GM18526 (cell line): ENCODE data around the gene SUN2.

Experiments
- POLR2A ChIP-seq: IDR thresholded peaks from 3 replicates; pipeline ENCODE4 v1.6.1; 2011; ENCODE audit not compliant: insufficient read length; ENCODE audit errors: extremely low read depth

The SUN2 gene

GRCh38 chr22:38705235-38706100, 50.3 kb downstream of the SUN2 start, which contains the start of gene GTPBP1:
TSS of gene GTPBP1 (plus strand) at chr22:38705944. CDS start at chr22:38705956, 12 bp downstream.
- TF ChIP-seq POLR2A: peak; percentile 95

DNA sequence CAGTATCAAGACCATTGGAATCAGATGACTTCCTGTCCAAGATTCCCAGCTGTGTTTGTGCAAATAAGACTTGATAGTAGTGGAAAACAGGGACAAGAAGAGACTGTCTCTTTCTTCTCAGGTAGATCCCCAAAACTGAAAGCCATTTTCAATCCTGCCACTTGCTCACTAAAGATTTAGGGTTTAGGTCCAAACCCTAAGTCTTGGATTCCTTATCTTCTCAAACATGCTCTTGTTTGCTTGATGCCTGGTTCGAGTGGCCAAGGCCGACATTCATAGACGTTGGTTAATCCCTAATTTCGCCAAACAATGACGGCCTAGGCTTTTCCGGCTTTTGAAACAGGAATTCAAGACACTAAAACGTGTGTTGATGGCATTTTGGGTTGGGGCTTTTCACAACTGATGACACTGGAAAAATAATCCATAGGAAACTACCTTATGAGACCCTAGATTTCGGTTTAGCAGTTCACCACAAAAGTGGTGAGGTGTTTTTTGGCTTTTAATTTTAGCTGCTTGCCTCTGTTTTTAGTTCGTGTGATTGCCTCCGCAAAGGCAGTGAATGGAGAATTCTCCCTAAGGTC, 51.1 kb downstream of the SUN2 start:
- TF ChIP-seq POLR2A: no peak

GRCh38 chr22:38700789-38701628, 54.8 kb downstream of the SUN2 start, which contains the start of gene JOSD1:
TSS of gene JOSD1 (minus strand) at chr22:38700943. CDS start at chr22:38699987, 956 bp downstream.
- TF ChIP-seq POLR2A: peak; percentile 71

- TF ChIP-seq POLR2A: no peak
These were observed 55.5 kb downstream of the SUN2 start for GRCh38 chr22:38700270-38700788.

GRCh38 chr22:38699784-38700183, 56.0 kb downstream of the SUN2 start:
- no peak for TF ChIP-seq POLR2A

- no peak for TF ChIP-seq POLR2A
These were observed 56.7 kb downstream of the SUN2 start for GRCh38 chr22:38699143-38699542.

DNA sequence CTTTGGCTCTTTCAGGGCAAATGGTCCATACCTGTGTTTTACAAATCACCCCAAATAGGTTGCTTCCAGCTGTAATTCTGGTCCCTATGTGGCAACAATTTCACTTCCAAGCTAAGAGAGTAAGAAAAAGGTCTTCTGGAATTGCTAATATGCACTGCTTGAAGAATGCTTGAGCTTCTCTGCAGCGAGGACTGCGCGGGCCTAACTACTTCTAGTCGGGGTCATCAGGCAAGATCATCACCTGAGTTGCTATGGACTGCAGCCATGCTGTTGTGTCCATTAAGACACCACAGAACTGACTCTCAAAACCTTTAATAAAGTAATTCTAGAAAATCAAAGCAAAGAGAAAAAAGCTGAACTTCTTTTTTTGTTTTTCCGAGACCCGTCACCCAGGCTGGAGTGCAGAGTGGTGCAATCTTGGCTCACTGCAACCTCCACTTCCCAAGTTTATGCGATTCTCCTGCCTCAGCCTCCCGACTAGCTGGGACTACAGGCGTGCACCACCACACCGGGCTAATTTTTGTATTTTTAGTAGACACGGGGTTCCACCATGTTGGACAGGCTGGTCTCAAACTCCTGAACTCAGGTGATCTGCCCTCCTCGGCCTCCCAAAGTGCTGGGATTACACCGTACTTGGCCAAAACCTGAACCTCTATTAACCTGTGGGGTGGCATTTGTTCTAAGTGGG, 57.2 kb downstream of the SUN2 start:
- no peak for TF ChIP-seq POLR2A

DNA sequence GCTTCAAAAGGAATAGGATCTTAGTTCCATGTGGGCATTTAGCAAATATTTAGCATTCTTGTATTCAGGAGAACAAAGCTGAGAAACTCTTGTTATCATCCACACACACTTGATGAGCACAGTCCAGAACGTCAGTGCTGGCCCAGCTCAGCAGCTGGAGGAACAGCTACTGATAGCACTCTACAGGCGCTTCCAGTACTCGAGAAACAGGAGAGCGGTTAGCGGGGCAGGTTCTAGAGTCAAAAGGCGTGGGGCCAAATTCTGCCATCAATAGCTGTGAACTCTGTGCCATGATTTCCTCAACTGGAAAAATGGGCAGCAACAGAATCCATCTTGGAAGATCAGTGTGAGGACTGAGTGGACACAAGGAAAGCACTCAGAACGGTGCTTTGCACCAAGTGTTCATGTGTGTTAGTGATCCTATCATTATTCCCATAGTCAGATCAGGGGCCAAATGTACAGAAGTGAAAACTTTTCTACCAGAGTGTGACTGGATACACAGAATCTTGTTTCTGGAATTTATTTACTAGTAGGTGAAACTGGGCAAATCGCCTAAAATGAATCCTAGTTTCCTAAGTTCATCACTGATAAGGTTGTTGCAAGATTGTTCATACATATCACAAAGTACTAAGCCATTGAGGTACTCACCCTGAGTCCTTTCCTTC, 58.2 kb downstream of the SUN2 start:
- no peak for TF ChIP-seq POLR2A

DNA sequence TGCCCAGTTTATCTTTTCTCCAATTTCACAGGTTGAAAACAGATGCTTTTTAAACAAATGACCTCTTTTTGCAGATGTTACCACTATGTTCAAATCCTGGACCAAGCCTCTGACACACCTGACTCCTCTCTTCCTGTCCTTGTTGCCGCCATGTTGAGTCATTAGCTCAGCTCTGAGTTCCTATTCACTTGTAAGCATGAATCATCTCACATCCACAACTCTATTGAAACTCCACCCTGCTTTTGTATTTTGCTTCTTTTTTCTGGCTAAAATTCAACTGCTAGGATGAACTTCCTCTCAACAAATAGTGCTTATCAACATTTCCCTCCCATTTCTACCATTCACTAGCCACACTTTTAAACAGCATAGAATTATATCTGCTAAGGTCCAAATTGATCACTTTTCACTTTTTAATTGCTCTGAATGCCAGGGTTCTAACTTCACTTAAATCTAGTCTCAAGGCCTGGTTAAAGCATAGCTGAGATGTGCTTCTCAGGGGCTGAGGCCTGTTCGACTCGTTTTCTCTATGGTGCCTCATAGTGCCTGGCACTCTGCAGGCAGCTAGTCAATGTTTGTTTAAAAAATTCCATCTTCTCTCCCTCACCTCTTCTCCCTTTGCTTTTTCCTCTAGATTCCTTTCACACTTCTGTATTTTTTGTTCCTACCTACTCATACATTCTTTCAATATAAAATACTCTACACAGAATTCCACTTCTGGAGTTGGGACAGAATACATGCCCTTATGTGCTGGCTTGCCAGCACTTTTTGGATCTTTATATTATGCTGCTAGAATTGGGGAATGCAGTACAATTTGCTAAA, 59.0 kb downstream of the SUN2 start:
- TF ChIP-seq POLR2A: no peak

DNA sequence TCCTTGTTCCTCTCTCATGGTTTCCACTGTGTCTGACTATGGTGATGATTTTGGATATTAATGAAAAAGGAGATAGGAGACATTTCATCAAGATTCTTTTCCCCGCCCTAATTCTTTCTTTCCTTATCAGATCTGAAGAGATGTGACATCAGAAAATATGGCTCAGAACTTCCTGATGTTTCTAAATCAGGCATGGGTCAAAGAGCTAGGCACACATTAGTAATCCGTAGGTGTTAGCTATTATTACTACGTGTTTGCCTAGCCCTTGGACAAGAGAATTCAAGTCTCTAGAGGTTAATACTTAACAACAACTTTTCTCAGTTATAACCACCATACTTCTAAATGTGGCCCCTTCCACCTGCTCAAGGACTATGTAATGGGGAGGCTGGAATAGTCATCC, 60.9 kb downstream of the SUN2 start:
- TF ChIP-seq POLR2A: no peak

- no peak for TF ChIP-seq POLR2A
These were observed 61.7 kb downstream of the SUN2 start for GRCh38 chr22:38694049-38694448.

- TF ChIP-seq POLR2A: no peak
These were observed 66.1 kb downstream of the SUN2 start for GRCh38 chr22:38689651-38690050.

- no peak for TF ChIP-seq POLR2A
These were observed 70.0 kb downstream of the SUN2 start for GRCh38 chr22:38685761-38686160.
